ENCODE results near the gene TOR1B. TPM values are rescaled to one million over a fixed set of nuclear protein-coding genes. Genes with fewer than 3 reads are reported as not detected.
"Not testable (repeated sequence)": the region's sequence is repeated elsewhere in the genome, so short reads cannot be mapped to it uniquely, and the experiment has no call there.

The TOR1B gene, protein sequence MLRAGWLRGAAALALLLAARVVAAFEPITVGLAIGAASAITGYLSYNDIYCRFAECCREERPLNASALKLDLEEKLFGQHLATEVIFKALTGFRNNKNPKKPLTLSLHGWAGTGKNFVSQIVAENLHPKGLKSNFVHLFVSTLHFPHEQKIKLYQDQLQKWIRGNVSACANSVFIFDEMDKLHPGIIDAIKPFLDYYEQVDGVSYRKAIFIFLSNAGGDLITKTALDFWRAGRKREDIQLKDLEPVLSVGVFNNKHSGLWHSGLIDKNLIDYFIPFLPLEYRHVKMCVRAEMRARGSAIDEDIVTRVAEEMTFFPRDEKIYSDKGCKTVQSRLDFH
- total RNA-seq, result 10.5 TPM
- long read RNA-seq, transcript TOR1B-201 (5 exons, 2,769 nt), result major isoform, 7 of 10 reads
- long read RNA-seq, partial matches to known transcripts, result 0 of 10 reads
- long read RNA-seq, other reads (novel, unspliced or antisense), result 2 of 10 reads

DNA sequence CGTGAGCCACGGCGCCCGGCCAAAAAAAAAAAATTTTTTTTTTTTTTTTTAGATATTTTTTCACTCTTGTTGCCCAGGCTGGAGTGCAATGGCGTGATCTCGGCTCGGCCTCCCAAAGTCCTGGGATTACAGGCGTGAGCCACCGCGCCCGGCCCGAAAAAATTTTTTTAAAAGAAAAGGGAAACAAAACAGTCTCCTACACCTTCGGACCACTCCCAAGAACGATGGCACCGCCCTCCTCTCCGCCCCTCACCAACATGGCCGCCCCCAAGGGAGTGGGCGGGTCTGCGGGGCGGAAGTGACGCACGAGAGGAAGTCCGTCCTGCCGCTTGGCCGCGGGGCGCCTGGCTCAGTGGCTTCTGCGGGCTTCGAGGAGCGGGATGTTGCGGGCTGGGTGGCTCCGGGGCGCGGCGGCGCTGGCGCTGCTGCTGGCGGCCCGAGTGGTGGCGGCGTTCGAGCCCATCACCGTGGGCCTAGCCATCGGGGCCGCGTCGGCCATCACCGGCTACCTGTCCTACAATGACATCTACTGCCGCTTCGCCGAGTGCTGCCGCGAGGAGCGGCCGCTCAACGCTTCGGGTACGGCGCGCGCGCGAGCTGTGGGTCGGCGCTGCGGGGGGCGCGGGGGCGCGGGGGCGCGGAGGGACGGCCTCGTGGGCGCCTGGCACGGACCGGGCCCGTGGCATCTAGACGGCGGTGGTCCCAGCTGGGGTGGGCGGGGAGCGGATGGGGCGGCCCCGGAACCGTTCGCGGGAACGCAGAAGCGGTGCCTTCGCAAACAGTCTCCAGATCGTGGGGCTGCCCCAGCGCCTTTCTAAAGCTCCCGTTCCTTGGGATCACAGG is at the start of gene TOR1B:
Gene TOR1B, plus strand, starts transcription at position 352 of the 843 bp plus-strand sequence. Its CDS starts 29 bp downstream, at position 381.
- DNase-seq (ENCODE audit: missing footprints), result peak; percentile 97
- intact Hi-C loops (cut with DNase I), result no loop called here
- peak; percentile 99 for ATAC-seq

- intact Hi-C loops (cut with DNase I), result no loop called here
- DNase-seq (ENCODE audit: missing footprints) (no peak), ATAC-seq (no peak)
These were observed 47.8 kb upstream of the TOR1B start for GRCh38 chr9:129755151-129755550.

GRCh38 chr9:129756191-129756590 is 46.8 kb upstream of the TOR1B start:
- DNase-seq (ENCODE audit: missing footprints), result no peak
- intact Hi-C loops (cut with DNase I), result no loop called here
- no peak for ATAC-seq

DNA sequence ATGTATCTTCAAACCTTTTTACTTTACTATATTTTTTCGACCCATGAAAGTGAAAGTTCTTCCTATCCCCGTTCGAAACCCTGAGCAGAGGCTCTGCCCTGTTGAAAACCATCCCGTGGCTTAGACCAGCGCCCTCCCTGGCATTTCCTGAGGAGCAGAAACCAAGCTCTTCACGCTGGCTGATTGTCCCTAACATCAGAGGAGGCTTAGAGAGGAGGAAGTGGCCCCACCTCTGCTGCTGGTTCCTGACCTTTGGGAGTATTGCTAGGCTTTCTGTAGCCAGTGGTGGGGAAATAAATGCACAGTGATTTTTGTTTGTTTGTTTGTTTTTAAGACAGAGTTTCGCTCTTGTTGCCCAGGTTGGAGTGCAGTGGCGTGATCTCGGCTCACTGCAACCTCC is 45.9 kb upstream of the TOR1B start:
- ATAC-seq (no peak), DNase-seq (ENCODE audit: missing footprints) (no peak)
- intact Hi-C loops (cut with DNase I), result no loop called here

- no peak for ATAC-seq
These were observed 43.7 kb upstream of the TOR1B start for GRCh38 chr9:129759319-129759718.

DNA sequence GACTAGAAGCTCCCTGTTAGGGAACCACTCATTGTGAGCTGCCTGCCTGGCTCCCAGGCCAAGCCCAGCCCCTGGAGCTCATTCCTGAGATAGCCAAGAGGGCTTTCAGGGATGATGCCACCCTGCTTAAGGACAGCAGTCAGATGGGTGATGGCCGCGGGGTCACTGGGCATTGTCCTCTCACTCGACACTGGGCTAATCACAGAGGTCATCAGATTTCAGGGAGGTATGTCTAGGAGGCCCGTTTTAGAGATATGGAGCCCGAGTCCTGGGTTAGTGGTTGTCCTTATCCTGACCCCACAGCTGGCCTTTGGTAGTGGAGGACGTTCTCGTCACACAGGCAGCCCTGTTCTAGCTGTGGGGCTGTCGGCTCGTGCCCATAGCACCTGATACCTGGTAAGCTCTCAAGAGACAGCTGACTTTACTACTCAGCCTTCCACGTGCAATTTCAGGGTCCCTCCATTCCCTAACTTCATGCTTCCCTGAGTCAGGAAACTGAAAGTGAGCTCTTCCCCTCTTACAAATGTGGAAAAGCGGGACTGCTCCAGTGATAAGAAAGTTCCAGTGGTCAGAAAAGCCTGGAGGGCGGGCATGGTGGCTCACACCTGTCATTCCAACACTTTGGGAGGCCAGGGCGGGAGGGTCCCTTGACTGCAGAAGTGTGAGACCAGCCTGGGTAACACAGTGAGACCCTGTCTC is 43.0 kb upstream of the TOR1B start:
- intact Hi-C loops (cut with DNase I), result no loop called here
- no peak for DNase-seq (ENCODE audit: missing footprints)
- ATAC-seq, result no peak

More at GRCh38 chr9:129759319-129759718, 43.7 kb upstream of the TOR1B start:
- intact Hi-C loops (cut with DNase I), result no loop called here
- no peak for DNase-seq (ENCODE audit: missing footprints)

DNA sequence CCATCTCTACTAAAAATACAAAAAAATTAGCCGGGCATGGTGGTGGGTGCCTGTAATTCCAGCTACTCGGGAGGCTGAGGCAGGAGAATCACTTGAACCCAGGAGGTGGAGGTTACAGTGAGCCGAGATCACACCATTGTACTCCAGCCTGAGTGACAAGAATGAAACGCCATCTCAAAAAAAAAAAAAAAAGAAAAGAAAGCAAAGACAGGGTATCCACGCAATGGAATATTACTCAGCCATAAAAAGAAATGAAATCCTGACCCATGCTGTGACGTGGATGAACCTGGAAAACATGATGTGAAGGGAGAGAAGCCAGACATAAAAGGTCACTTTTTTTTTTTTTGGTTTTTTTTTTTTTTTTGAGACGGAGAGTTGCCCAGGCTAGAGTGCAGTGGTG is 42.2 kb upstream of the TOR1B start:
- DNase-seq (ENCODE audit: missing footprints); ATAC-seq; intact Hi-C loops (cut with DNase I): not testable (repeated sequence)

- intact Hi-C loops (cut with DNase I), result no loop called here
- peak; percentile 73 for DNase-seq (ENCODE audit: missing footprints)
- peak; percentile 74 for ATAC-seq
These were observed 41.6 kb upstream of the TOR1B start for GRCh38 chr9:129761293-129761900.

- DNase-seq (ENCODE audit: missing footprints) (no peak), ATAC-seq (peak; percentile 24)
- intact Hi-C loops (cut with DNase I), result no loop called here
These were observed 41.0 kb upstream of the TOR1B start for GRCh38 chr9:129761901-129762369.

- intact Hi-C loops (cut with DNase I); DNase-seq (ENCODE audit: missing footprints): not testable (repeated sequence)
- ATAC-seq, result peak; percentile 46
These were observed 40.5 kb upstream of the TOR1B start for GRCh38 chr9:129762370-129762984.

- intact Hi-C loops (cut with DNase I), result no loop called here
- ATAC-seq, result peak; percentile 58
- peak; percentile 73 for DNase-seq (ENCODE audit: missing footprints)
These were observed 39.7 kb upstream of the TOR1B start for GRCh38 chr9:129762985-129763926.

GRCh38 chr9:129765764-129766317 is 37.1 kb upstream of the TOR1B start:
- intact Hi-C loops (cut with DNase I), result no loop called here
- ATAC-seq (no peak), DNase-seq (ENCODE audit: missing footprints) (no peak)

DNA sequence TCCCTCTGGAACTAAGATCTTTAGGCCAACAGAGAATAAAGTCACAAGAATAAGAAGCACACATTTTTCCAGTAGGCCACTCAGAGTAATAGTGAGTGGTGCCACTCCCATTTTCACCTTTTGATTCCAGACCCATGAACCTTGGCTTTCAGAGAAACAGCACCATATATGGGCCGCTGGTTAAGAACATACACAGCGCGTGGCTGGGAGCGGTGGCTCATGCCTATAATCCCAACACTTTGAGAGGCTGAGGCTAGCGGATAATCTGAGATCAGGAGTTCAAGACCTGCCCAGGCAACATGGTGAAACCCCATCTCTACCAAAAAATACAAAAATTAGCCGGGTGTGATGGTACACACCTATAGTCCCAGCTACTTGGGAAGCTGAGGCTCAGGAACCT is 34.5 kb upstream of the TOR1B start:
- ATAC-seq, result no peak
- intact Hi-C loops (cut with DNase I), result no loop called here
- DNase-seq (ENCODE audit: missing footprints), result no peak

DNA sequence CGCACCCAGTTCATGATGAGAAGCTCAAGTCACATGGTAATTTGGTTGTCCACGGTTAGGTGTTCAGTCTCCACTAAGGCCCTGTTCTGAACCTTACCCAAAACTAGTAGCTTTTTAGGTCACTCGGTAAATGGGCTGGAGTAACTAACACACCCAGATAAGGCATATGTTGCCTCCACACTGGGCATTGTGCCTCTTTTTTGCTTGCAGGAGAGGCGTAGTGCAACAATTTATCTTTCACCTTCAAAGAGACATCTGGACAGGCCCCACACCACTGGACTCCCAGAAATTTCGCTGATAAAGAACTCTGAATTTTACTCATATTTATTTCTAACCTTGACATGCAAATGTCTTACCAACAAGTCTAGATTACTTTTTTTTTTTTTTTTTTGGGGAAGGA is 33.3 kb upstream of the TOR1B start:
- intact Hi-C loops (cut with DNase I), result no loop called here
- DNase-seq (ENCODE audit: missing footprints) (no peak), ATAC-seq (no peak)

- intact Hi-C loops (cut with DNase I), result no loop called here
- no peak for ATAC-seq
- DNase-seq (ENCODE audit: missing footprints), result no peak
These were observed 32.2 kb upstream of the TOR1B start for GRCh38 chr9:129770741-129771140.

- DNase-seq (ENCODE audit: missing footprints) (peak; percentile 79), ATAC-seq (no peak)
- intact Hi-C loops (cut with DNase I), result no loop called here
These were observed 29.5 kb upstream of the TOR1B start for GRCh38 chr9:129773262-129774048.

Data from Right ventricle myocardium inferior (tissue), 1 donor.